Ovary (tissue), 9 donors: ENCODE results near the gene CRHR1. TPM values are rescaled to one million over a fixed set of nuclear protein-coding genes. Genes with fewer than 3 reads are reported as not detected.

Source experiments
- DNase-seq, 5 donors: peaks; one replicate each; pipeline ENCODE4 v3.0.0-alpha.2; 2019 to 2020
- H3K27ac ChIP-seq, 2 donors: fragments of 200-600 bp; one replicate each; pipeline versions ENCODE4 v1.5.1 to v1.8.0; 2019 to 2022
- H3K27me3 ChIP-seq: fragments of 200-600 bp; one replicate; pipeline ENCODE4 v1.8.0; 2022
- H3K36me3 ChIP-seq: fragments of 200-600 bp; sonication (generic); one replicate; pipeline ENCODE4 v1.5.1; 2019
- H3K4me1 ChIP-seq: one replicate; pipeline ENCODE4 v1.8.1; 2013; ENCODE audit warnings: mild to moderate bottlenecking, moderate library complexity; ENCODE audit not compliant: insufficient read depth
- H3K4me3 ChIP-seq: fragments of 200-600 bp; sonication (generic); one replicate; pipeline ENCODE4 v1.5.1; 2017
- H3K9me3 ChIP-seq, 2 donors: fragments of 200-600 bp in 1 of 2; sonication (generic) in 1 of 2; one replicate each; pipeline versions ENCODE4 v1.5.1 to v1.8.1; 2013 to 2019; ENCODE audit warnings: mild to moderate bottlenecking in 1 of 2, moderate library complexity in 1 of 2
- CTCF ChIP-seq, 3 donors: fragments of 450-650 bp in 2 of 3; fragments of 200-600 bp in 1 of 3; IDR thresholded peaks; one replicate each; pipeline versions ENCODE4 v1.5.1 to v1.8.0; 2016 to 2022; ENCODE audit warnings: antibody characterized with exemption in 3 of 3, mild to moderate bottlenecking in 1 of 3
- EP300 ChIP-seq: sonication (generic); formaldehyde crosslinking; IDR thresholded peaks from one replicate; pipeline ENCODE4 v1.6.1; 2017; ENCODE audit warnings: antibody characterized with exemption
- POLR2A ChIP-seq: fragments of 450-650 bp; IDR thresholded peaks from one replicate; pipeline ENCODE4 v1.6.1; 2017; ENCODE audit warnings: antibody characterized with exemption, mild to moderate bottlenecking, moderate library complexity
- WGBS, 3 donors: extraction: QIAGEN DNeasy Blood & Tissue Kit in 1 of 3; methylation state at CpG; one replicate each; pipeline versions ENCODE4 v1.1.5 to v1.1.7; 2013 to 2017; 5-methylcytosine and 5-hydroxymethylcytosine counted together
- intact Hi-C, 4 donors: fragments of 100-400 bp; cut with DNase I; formaldehyde crosslinking; loops; one replicate each; pipeline versions ENCODE4 v1.11.0 to v1.15.1; 2022 to 2023
- polyA plus RNA-seq, 2 donors: library from polyadenylated mRNA; stranded (reverse); fragments of 200-250 nt in 1 of 2; fragments of 350-450 nt in 1 of 2; fragmentation: Illumina TruSeq in 1 of 2; extraction: RNeasy Lipid Tissue Mini Kit (QIAGEN cat#74804) in 1 of 2; gene quantifications; one replicate each; pipeline ENCODE4 v1.2.3, GENCODE V29; 2013 to 2014
- total RNA-seq, 7 donors: library from RNA; depleted of rRNA in 2 of 7; stranded (reverse); fragments of >200 nt in 2 of 7; fragmentation: NEBNext Ultra II Directional in 3 of 7; extraction: Animal tissue kit (Norgen Biotek cat#: 25700) in 3 of 7; gene quantifications; one replicate each; pipeline versions ENCODE4 v1.1.0 to v1.2.4, GENCODE V29; 2016 to 2023
- donor health status: DM: no; HTN: no; CAD: no; lungs with moderate emphysema.
- donor health status: DM: no; HTN: no; CAD: no.
- donor health status: Bipolar disorder and iron deficiency.
- donor health status: DM: yes; HTN: yes; CAD: no.
- donor health status: DM: no; HTN: no; CAD: no.
- donor health status: DM: yes; HTN: yes; CAD: no.

CRHR1 gene
- total and polyA plus RNA-seq, 9 donors: 0.10 to 1.4 (median 0.33) TPM; not detected in 2

- no peak overlapping the region for H3K27ac ChIP-seq
- 22 to 27% (median 23%) methylated on average over 11 of the region's 11 CpGs for WGBS, 3 donors
- H3K4me3 ChIP-seq: no peak overlapping the region
- H3K9me3 ChIP-seq: no peaks in the 10 kb centered on the region
- intact Hi-C loops: no loop called here
- H3K36me3 ChIP-seq: no peaks in the 10 kb centered on the region
- DNase-seq: no peak
- no peaks in the 10 kb centered on the region for H3K27me3 ChIP-seq
- no peaks in the 10 kb centered on the region for H3K4me1 ChIP-seq
- TF ChIP-seq EP300: no peak
- TF ChIP-seq POLR2A: no peak
- no peak for TF ChIP-seq CTCF (IDR thresholded peaks at IDR 0.05)
Observed at GRCh38 chr17:45790296-45790922, 6.3 kb downstream of the CRHR1 start.

- no peaks in the 10 kb centered on the region for H3K4me1 ChIP-seq
- H3K27me3 ChIP-seq: no peaks in the 10 kb centered on the region
- DNase-seq: no peak
- no peak overlapping the region for H3K27ac ChIP-seq
- no peak for TF ChIP-seq POLR2A
- TF ChIP-seq EP300: no peak
- TF ChIP-seq CTCF (IDR thresholded peaks at IDR 0.05): no peak
- intact Hi-C loops: no loop called here
- WGBS, 3 donors: 29 to 35% (median 35%) methylated on average over 8 of the region's 8 CpGs
- no peaks in the 10 kb centered on the region for H3K36me3 ChIP-seq
- no peaks in the 10 kb centered on the region for H3K9me3 ChIP-seq
- H3K4me3 ChIP-seq: no peak overlapping the region
Observed at GRCh38 chr17:45791041-45791582, 7.0 kb downstream of the CRHR1 start.

- no peaks in the 10 kb centered on the region for H3K36me3 ChIP-seq
- no peaks in the 10 kb centered on the region for H3K4me1 ChIP-seq
- TF ChIP-seq POLR2A (no peak), CTCF (IDR thresholded peaks at IDR 0.05) (no peak), EP300 (no peak)
- DNase-seq: no peak
- H3K9me3 ChIP-seq: no peaks in the 10 kb centered on the region
- H3K4me3 ChIP-seq: no peak overlapping the region
- intact Hi-C loops: no loop called here
- no peak overlapping the region for H3K27ac ChIP-seq
- WGBS, 3 donors: 42 to 54% (median 47%) methylated on average over 9 of the region's 9 CpGs
- H3K27me3 ChIP-seq: no peaks in the 10 kb centered on the region
Observed at GRCh38 chr17:45791935-45792334, 7.8 kb downstream of the CRHR1 start.

GRCh38 chr17:45792437-45792836, 8.3 kb downstream of the CRHR1 start:
- DNase-seq: no peak
- H3K4me3 ChIP-seq: no peak overlapping the region
- no peaks in the 10 kb centered on the region for H3K9me3 ChIP-seq
- no peak overlapping the region for H3K27ac ChIP-seq
- 59 to 69% (median 67%) methylated on average over 3 of the region's 3 CpGs for WGBS, 3 donors
- intact Hi-C loops: no loop called here
- H3K36me3 ChIP-seq: no peaks in the 10 kb centered on the region
- TF ChIP-seq CTCF (IDR thresholded peaks at IDR 0.05) (no peak), EP300 (no peak), POLR2A (no peak)
- H3K4me1 ChIP-seq: no peaks in the 10 kb centered on the region
- no peaks in the 10 kb centered on the region for H3K27me3 ChIP-seq
